ENCODE data around the gene SLC30A7.

The SLC30A7 gene

GRCh38 chr1:100988121-100988520 is 92.2 kb downstream of the SLC30A7 start:
- DNase-seq, result no peak

GRCh38 chr1:100989306-100990077 is 93.6 kb downstream of the SLC30A7 start:
- no peak for DNase-seq

- DNase-seq, result peak in 1 of 2 experiments; percentile 16
Measured at GRCh38 chr1:100995198-100995988, 99.5 kb downstream of the SLC30A7 start.

GRCh38 chr1:100998426-100998825 is 102.5 kb downstream of the SLC30A7 start:
- no peak for DNase-seq

GRCh38 chr1:101000131-101000873 is 104.4 kb downstream of the SLC30A7 start:
- no peak for DNase-seq

- DNase-seq, result no peak
Measured at GRCh38 chr1:101002551-101002950, 106.7 kb downstream of the SLC30A7 start.

- no peak for DNase-seq
Measured at GRCh38 chr1:101003012-101003650, 107.2 kb downstream of the SLC30A7 start.

- no peak for DNase-seq
Measured at GRCh38 chr1:101004061-101004460, 108.2 kb downstream of the SLC30A7 start.

- DNase-seq, result no peak
Measured at GRCh38 chr1:101004670-101005069, 108.8 kb downstream of the SLC30A7 start.

- no peak for DNase-seq
Measured at GRCh38 chr1:101005183-101005582, 109.3 kb downstream of the SLC30A7 start.

GRCh38 chr1:101005871-101006270 is 110.0 kb downstream of the SLC30A7 start:
- DNase-seq, result no peak

- no peak for DNase-seq
Measured at GRCh38 chr1:101006553-101006952, 110.7 kb downstream of the SLC30A7 start.

GRCh38 chr1:101008229-101008834 is 112.4 kb downstream of the SLC30A7 start:
- no peak for DNase-seq

GRCh38 chr1:101013776-101014175 is 117.9 kb downstream of the SLC30A7 start:
- DNase-seq, result no peak

GRCh38 chr1:101017448-101017847 is 121.6 kb downstream of the SLC30A7 start:
- no peak for DNase-seq

- DNase-seq, result no peak
Measured at GRCh38 chr1:101022294-101022693, 126.4 kb downstream of the SLC30A7 start.

GRCh38 chr1:101025283-101025656 is 129.4 kb downstream of the SLC30A7 start:
- DNase-seq, result no peak

GRCh38 chr1:101025657-101026429 is 130.0 kb downstream of the SLC30A7 start, which contains the start of gene DPH5:
Gene DPH5, minus strand, starts transcription at chr1:101025784. Its CDS starts 341 bp downstream, at chr1:101025443.
- peak; percentile 71 to 87 for DNase-seq

GRCh38 chr1:101026430-101026788 is 130.5 kb downstream of the SLC30A7 start:
- no peak for DNase-seq

- no peak for DNase-seq
Measured at GRCh38 chr1:101027194-101027772, 131.4 kb downstream of the SLC30A7 start.

GRCh38 chr1:101028466-101028865 is 132.6 kb downstream of the SLC30A7 start:
- DNase-seq, result no peak

Data from NCI-H2081 (cell line).